Thyroid gland (tissue), 4 donors: ENCODE measurements around the gene TFAP2E. TPM values are rescaled to one million over a fixed set of nuclear protein-coding genes. Genes with fewer than 3 reads are reported as not detected.
A peak's percentile ranks its signal among the peaks of the same experiment; 100 is the strongest.

Experiments
- DNase-seq, 2 donors: peaks; one replicate each; pipeline ENCODE4 v3.0.0-alpha.2; 2019
- H3K27ac ChIP-seq, 3 donors: fragments of 200-600 bp; sonication (generic); 1 replicate in 2 of 3; 2 replicates in 1 of 3; pipeline ENCODE4 v1.5.1; 2016 to 2019; ENCODE audit warnings: mild to moderate bottlenecking in 1 of 3, moderate library complexity in 1 of 3
- H3K27me3 ChIP-seq: fragments of 200-600 bp; sonication (generic); one replicate; pipeline ENCODE4 v1.5.1; 2019
- H3K36me3 ChIP-seq, 2 donors: fragments of 200-600 bp; sonication (generic); one replicate each; pipeline ENCODE4 v1.5.1; 2016 to 2019
- H3K4me1 ChIP-seq, 2 donors: fragments of 200-600 bp; sonication (generic); one replicate each; pipeline ENCODE4 v1.5.1; 2017 to 2019
- H3K4me3 ChIP-seq, 3 donors: fragments of 200-600 bp; sonication (generic); replicated peaks in 1 of 3; 1 replicate in 2 of 3; 2 replicates in 1 of 3; pipeline ENCODE4 v1.5.1; 2016; ENCODE audit warnings: mild to moderate bottlenecking in 1 of 3
- H3K9me3 ChIP-seq: fragments of 200-600 bp; sonication (generic); one replicate; pipeline ENCODE4 v1.5.1; 2017
- CTCF ChIP-seq, 6 experiments: fragments of 200-600 bp in 3 of 6; fragments of 450-650 bp in 3 of 6; sonication (generic) in 3 of 6; IDR thresholded peaks; one replicate each; pipeline ENCODE4 v1.5.1; 2016 to 2019; ENCODE audit warnings: antibody characterized with exemption in 6 of 6, mild to moderate bottlenecking in 2 of 6, inconsistent platforms in 1 of 6, moderate library complexity in 1 of 6
- POLR2A ChIP-seq, 2 donors: fragments of 450-650 bp; IDR thresholded peaks; one replicate each; pipeline ENCODE4 v1.6.1; 2017; ENCODE audit warnings: antibody characterized with exemption in 2 of 2, mild to moderate bottlenecking in 2 of 2, moderate library complexity in 1 of 2
- WGBS, 2 donors: methylation state at CpG; one replicate each; pipeline ENCODE4 v1.1.5; 2017; 5-methylcytosine and 5-hydroxymethylcytosine counted together
- intact Hi-C: fragments of 100-400 bp; cut with DNase I; formaldehyde crosslinking; loops from one replicate; pipeline ENCODE4 v1.15.1; 2023
- total RNA-seq, 4 donors: library from RNA; depleted of rRNA; stranded (reverse); fragments of >200 nt; gene quantifications; one replicate each; pipeline ENCODE4 v1.2.3, GENCODE V29; 2016

TFAP2E gene
- total RNA-seq, 4 donors from 2014 or later: 0.81 TPM; not detected in 3

- H3K27ac ChIP-seq: peak overlapping the region in 1 of 3 donors; percentile 94
- intact Hi-C loops: no loop called here
- TF ChIP-seq CTCF (IDR thresholded peaks at IDR 0.05) (no peak), POLR2A (IDR thresholded peaks at IDR 0.05) (no peak)
- no peaks in the 10 kb centered on the region for H3K27me3 ChIP-seq
- WGBS, 2 donors: 45 to 53% methylated on average over 14 of the region's 14 CpGs
- peak overlapping the region in 1 of 3 donors; percentile 100 for H3K4me3 ChIP-seq
- no peaks in the 10 kb centered on the region for H3K36me3 ChIP-seq
- no peaks in the 10 kb centered on the region for H3K9me3 ChIP-seq
- no peak for DNase-seq
- H3K4me1 ChIP-seq: peaks cover 16 to 23% of the 10 kb centered on the region in 2 donors
Measured at GRCh38 chr1:35642471-35642955, 69.4 kb downstream of the TFAP2E start.

- H3K4me3 ChIP-seq: no peak overlapping the region
- WGBS, 2 donors: 35 to 41% methylated on average over 2 of the region's 2 CpGs
- intact Hi-C loops: no loop called here
- H3K9me3 ChIP-seq: no peaks in the 10 kb centered on the region
- DNase-seq: no peak
- H3K27me3 ChIP-seq: no peaks in the 10 kb centered on the region
- TF ChIP-seq POLR2A (IDR thresholded peaks at IDR 0.05): no peak
- peaks cover 8 to 9% of the 10 kb centered on the region in 2 donors for H3K4me1 ChIP-seq
- no peak overlapping the region for H3K27ac ChIP-seq
- no peaks in the 10 kb centered on the region for H3K36me3 ChIP-seq
Measured at GRCh38 chr1:35644204-35644603, 71.1 kb downstream of the TFAP2E start.

Other genes starting within 250 kb of the TFAP2E start
- 100 to 1,000 TPM in 3 of 4 donors, 10 to 100 TPM in 1; 65.8 to 123 (median 111) TPM for gene KIAA0319L, start 15.9 kb upstream of the TFAP2E start, total RNA-seq
- gene NCDN, start 15.5 kb upstream of the TFAP2E start, total RNA-seq: 10 to 100 TPM; 16.1 to 32.0 (median 26.9) TPM
- gene PSMB2, start 68.2 kb downstream of the TFAP2E start, total RNA-seq: 10 to 100 TPM; 37.9 to 50.2 (median 43.1) TPM
- gene C1orf216, start 145.6 kb downstream of the TFAP2E start, total RNA-seq: 1 to 10 TPM; 8.0 to 9.9 (median 8.4) TPM
- under 1 TPM in 3 of 4 donors, not detected in 1; 0.11 to 0.63 (median 0.27) TPM for gene CLSPN, start 196.7 kb downstream of the TFAP2E start, total RNA-seq
- 10 to 100 TPM; 10.2 to 25.4 (median 13.2) TPM for gene AGO4, start 234.7 kb downstream of the TFAP2E start, total RNA-seq